Adrenal gland (tissue), 12 donors: ENCODE data around the gene SLC7A6OS. TPM values are rescaled to one million over a fixed set of nuclear protein-coding genes. Genes with fewer than 3 reads are reported as not detected.

Experiments used
- DNase-seq, 7 donors: peaks; one replicate each; pipeline ENCODE4 v3.0.0-alpha.2; 2019 to 2020
- H3K27ac ChIP-seq, 5 donors: fragments of 200-600 bp; sonication (generic) in 4 of 5; 1 replicate in 3 of 5; 2 replicates in 2 of 5; pipeline versions ENCODE4 v1.5.1 to v1.8.0; 2016 to 2020; ENCODE audit warnings: mild to moderate bottlenecking in 1 of 5
- H3K27me3 ChIP-seq: fragments of 200-600 bp; 2 replicates; pipeline ENCODE4 v1.8.0; 2021
- H3K36me3 ChIP-seq, 2 donors: fragments of 200-600 bp; replicated peaks in 1 of 2; 1 replicate in 1 of 2; 2 replicates in 1 of 2; pipeline versions ENCODE4 v1.5.1 to v1.8.0; 2018 to 2022
- H3K4me1 ChIP-seq, 2 donors: fragments of 200-600 bp; replicated peaks in 1 of 2; 1 replicate in 1 of 2; 2 replicates in 1 of 2; pipeline versions ENCODE4 v1.5.1 to v1.8.0; 2018 to 2021
- H3K4me3 ChIP-seq, 4 donors: fragments of 200-600 bp; sonication (generic) in 3 of 4; one replicate each; pipeline ENCODE4 v1.5.1; 2016 to 2018
- H3K9me3 ChIP-seq, 3 donors: fragments of 200-600 bp; sonication (generic) in 1 of 3; replicated peaks in 1 of 3; 1 replicate in 2 of 3; 2 replicates in 1 of 3; pipeline versions ENCODE4 v1.5.1 to v1.8.0; 2016 to 2021
- POLR2A ChIP-seq, 2 donors: fragments of 450-650 bp; IDR thresholded peaks; one replicate each; pipeline ENCODE4 v1.6.1; 2017; ENCODE audit warnings: antibody characterized with exemption in 2 of 2, mild to moderate bottlenecking in 2 of 2, moderate library complexity in 1 of 2
- WGBS, 4 donors: extraction: QIAGEN DNeasy Blood & Tissue Kit in 2 of 4; methylation state at CpG; one replicate each; pipeline versions ENCODE4 v1.1.5 to v1.1.7; 2013 to 2017; 5-methylcytosine and 5-hydroxymethylcytosine counted together
- intact Hi-C, 2 donors: fragments of 100-400 bp; cut with DNase I; formaldehyde crosslinking; loops; one replicate each; pipeline versions ENCODE4 v1.14.1 to v1.15.0; 2022 to 2023
- polyA plus RNA-seq, 3 donors: library from polyadenylated mRNA; stranded (reverse); fragments of 200-250 nt in 2 of 3; fragments of 350-450 nt in 1 of 3; fragmentation: Illumina TruSeq in 1 of 3; extraction: RNeasy Lipid Tissue Mini Kit (QIAGEN cat#74804) in 1 of 3; gene quantifications; one replicate each; pipeline ENCODE4 v1.2.3, GENCODE V29; 2013 to 2014
- total RNA-seq, 9 donors: library from RNA; depleted of rRNA in 4 of 9; stranded (reverse); fragments of >200 nt in 4 of 9; fragments of 120-200 nt in 1 of 9; fragmentation: NEBNext Ultra II Directional in 1 of 9; extraction: Animal tissue kit (Norgen Biotek cat#: 25700) in 1 of 9; gene quantifications; one replicate each; pipeline versions ENCODE4 v1.1.0 to v1.2.4, GENCODE V29; 2013 to 2023
- TF ChIP-seq, protein P1 (sequence below), 6 experiments: fragments of 450-650 bp in 4 of 6; fragments of 200-600 bp in 2 of 6; sonication (generic) in 1 of 6; IDR thresholded peaks; 1 replicate in 5 of 6; 2 replicates in 1 of 6; pipeline versions ENCODE4 v1.5.1 to v1.8.0; 2016 to 2021; ENCODE audit warnings: antibody characterized with exemption in 6 of 6, mild to moderate bottlenecking in 2 of 6, moderate library complexity in 1 of 6
- donor health status: healthy with polysubstance abuse.
- donor health status: Bipolar disorder and iron deficiency.
- donor health status: DM: yes; HTN: yes; CAD: no.
- donor health status: DM: no; HTN: no; CAD: no.
- donor health status: DM: no; HTN: no; CAD: no.
- donor health status: DM: yes; HTN: yes; CAD: no.

Gene SLC7A6OS
- total and polyA plus RNA-seq, 12 donors: 5.7 to 18.6 (median 13.8) TPM

DNA sequence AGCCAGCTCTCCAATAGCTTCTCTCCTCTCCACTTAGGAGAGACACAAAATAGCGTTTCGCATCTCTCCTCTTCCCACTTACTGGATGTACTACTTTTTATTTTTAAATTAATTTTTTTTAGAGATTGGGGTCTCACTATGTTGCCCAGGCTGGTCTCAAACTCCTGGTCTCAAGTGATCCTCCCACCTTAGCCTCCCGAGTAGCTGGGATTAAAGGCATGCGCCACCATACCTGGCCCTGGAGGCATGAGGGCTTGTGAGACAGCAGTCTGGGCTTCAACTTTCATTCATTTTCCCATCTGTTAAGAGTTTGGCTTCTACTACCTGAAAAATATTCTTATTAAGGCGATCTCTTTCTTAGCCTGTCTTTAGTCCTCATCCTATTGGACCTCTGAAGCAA lies 18.3 kb downstream of the SLC7A6OS start:
- H3K9me3 ChIP-seq: no peaks in the 10 kb centered on the region
- intact Hi-C loops: no loop called here
- no peak for DNase-seq
- peaks cover 0 to 64% of the 10 kb centered on the region in 2 donors for H3K36me3 ChIP-seq
- no peak overlapping the region for H3K4me3 ChIP-seq
- no peak overlapping the region for H3K27ac ChIP-seq
- no peak for TF ChIP-seq POLR2A (IDR thresholded peaks at IDR 0.05)
- TF ChIP-seq, protein P1, sequence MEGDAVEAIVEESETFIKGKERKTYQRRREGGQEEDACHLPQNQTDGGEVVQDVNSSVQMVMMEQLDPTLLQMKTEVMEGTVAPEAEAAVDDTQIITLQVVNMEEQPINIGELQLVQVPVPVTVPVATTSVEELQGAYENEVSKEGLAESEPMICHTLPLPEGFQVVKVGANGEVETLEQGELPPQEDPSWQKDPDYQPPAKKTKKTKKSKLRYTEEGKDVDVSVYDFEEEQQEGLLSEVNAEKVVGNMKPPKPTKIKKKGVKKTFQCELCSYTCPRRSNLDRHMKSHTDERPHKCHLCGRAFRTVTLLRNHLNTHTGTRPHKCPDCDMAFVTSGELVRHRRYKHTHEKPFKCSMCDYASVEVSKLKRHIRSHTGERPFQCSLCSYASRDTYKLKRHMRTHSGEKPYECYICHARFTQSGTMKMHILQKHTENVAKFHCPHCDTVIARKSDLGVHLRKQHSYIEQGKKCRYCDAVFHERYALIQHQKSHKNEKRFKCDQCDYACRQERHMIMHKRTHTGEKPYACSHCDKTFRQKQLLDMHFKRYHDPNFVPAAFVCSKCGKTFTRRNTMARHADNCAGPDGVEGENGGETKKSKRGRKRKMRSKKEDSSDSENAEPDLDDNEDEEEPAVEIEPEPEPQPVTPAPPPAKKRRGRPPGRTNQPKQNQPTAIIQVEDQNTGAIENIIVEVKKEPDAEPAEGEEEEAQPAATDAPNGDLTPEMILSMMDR (IDR thresholded peaks at IDR 0.05): no peak
- H3K27me3 ChIP-seq: no peaks in the 10 kb centered on the region
- 94 to 99% (median 96%) methylated on average over 5 of the region's 5 CpGs for WGBS, 4 donors
- peaks cover 20 to 34% of the 10 kb centered on the region in 2 donors for H3K4me1 ChIP-seq

- H3K4me1 ChIP-seq: peaks cover 21 to 36% of the 10 kb centered on the region in 2 donors
- H3K9me3 ChIP-seq: no peaks in the 10 kb centered on the region
- no peak overlapping the region for H3K4me3 ChIP-seq
- no peak for TF ChIP-seq POLR2A (IDR thresholded peaks at IDR 0.05)
- TF ChIP-seq, protein P1 (IDR thresholded peaks at IDR 0.05): no peak
- DNase-seq: no peak
- peaks cover 0 to 54% of the 10 kb centered on the region in 2 donors for H3K36me3 ChIP-seq
- intact Hi-C loops: no loop called here
- 69 to 89% (median 82%) methylated on average over 2 to 4 of the region's 4 CpGs for WGBS, 4 donors
- no peaks in the 10 kb centered on the region for H3K27me3 ChIP-seq
- H3K27ac ChIP-seq: peak overlapping the region in 1 of 5 donors; percentile 62
These were observed 19.5 kb downstream of the SLC7A6OS start for GRCh38 chr16:68291227-68291626.

GRCh38 chr16:68290450-68290849 lies 20.3 kb downstream of the SLC7A6OS start:
- H3K4me1 ChIP-seq: peaks cover 25 to 38% of the 10 kb centered on the region in 2 donors
- WGBS, 4 donors: 81 to 87% (median 86%) methylated on average over 6 of the region's 6 CpGs
- TF ChIP-seq, protein P1 (IDR thresholded peaks at IDR 0.05): no peak
- TF ChIP-seq POLR2A (IDR thresholded peaks at IDR 0.05): no peak
- DNase-seq: no peak
- peak overlapping the region in 3 of 5 donors; percentile 10 to 62 (median 40) for H3K27ac ChIP-seq
- intact Hi-C loops: no loop called here
- no peaks in the 10 kb centered on the region for H3K27me3 ChIP-seq
- peaks cover 0 to 47% of the 10 kb centered on the region in 2 donors for H3K36me3 ChIP-seq
- H3K4me3 ChIP-seq: no peak overlapping the region
- H3K9me3 ChIP-seq: no peaks in the 10 kb centered on the region

DNA sequence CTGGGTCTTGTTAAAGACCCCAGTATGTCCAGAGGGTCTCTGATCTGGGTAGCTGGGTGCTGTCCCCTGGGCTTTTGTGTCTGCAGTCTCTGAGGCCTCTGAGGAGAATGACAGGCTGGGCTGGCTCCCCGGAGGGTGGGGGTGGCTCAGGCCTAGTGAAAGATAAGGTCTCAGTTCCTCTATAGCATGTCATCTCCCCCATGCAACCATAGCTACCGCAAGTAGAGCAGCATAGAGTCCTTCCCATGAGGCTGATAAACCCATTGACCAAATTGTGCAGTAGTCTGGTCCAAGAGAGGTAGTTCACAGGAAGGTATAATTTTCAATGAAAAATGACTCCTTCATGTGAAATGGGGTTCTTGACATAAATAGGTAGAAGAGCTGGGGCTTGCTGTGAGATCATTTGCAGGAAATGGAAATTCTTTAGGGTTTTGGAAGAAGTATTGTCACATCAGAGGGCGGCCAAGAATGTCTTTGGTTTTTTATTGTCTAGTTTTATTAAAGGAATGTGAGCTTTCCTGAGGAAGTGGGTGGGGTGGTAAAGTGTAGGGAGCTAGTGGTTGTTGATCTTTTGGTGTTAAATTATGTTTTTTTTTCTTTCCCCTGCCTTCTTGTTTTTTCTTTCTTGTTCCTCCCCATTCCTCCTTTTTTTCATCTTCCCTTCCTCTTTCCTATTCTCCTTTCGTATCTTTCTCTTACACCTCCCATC lies 21.0 kb downstream of the SLC7A6OS start:
- intact Hi-C loops: no loop called here
- 55 to 77% (median 64%) methylated on average over 2 to 4 of the region's 4 CpGs for WGBS, 4 donors
- no peaks in the 10 kb centered on the region for H3K27me3 ChIP-seq
- H3K36me3 ChIP-seq: peaks cover 0 to 43% of the 10 kb centered on the region in 2 donors
- no peak overlapping the region for H3K4me3 ChIP-seq
- no peaks in the 10 kb centered on the region for H3K9me3 ChIP-seq
- H3K4me1 ChIP-seq: peaks cover 26 to 42% of the 10 kb centered on the region in 2 donors
- no peak for DNase-seq
- no peak for TF ChIP-seq POLR2A (IDR thresholded peaks at IDR 0.05)
- TF ChIP-seq, protein P1 (IDR thresholded peaks at IDR 0.05): no peak
- H3K27ac ChIP-seq: peak overlapping the region in 3 of 5 donors; percentile 10 to 45 (median 40)
